H1 (cell line): ENCODE measurements around the gene TPP2. TPM values are rescaled to one million over a fixed set of nuclear protein-coding genes. Genes with fewer than 3 reads are reported as not detected.

Source experiments
- CTCF ChIA-PET: fragments of 300-600 bp; sonication (Branson Sonifier 250); formaldehyde crosslinking; loops from one replicate; lab custom pipeline; 2021; ENCODE audit not compliant: partially characterized antibody; lab: Charles Lee
- POLR2A ChIA-PET: fragments of 300-600 bp; sonication (Branson Sonifier 250); formaldehyde crosslinking; loops from one replicate; lab custom pipeline; 2021; ENCODE audit warnings: inconsistent platforms; ENCODE audit not compliant: partially characterized antibody; lab: Charles Lee
- DNase-seq, 2 experiments: peaks; one replicate each; pipeline versions ENCODE4 v3.0.0 to v3.0.0-alpha.2; 2010 to 2022; ENCODE audit warnings: low spot score in 2 of 2, low read depth in 1 of 2, mixed read lengths in 1 of 2
- FAIRE-seq: peaks from 2 replicates; lab custom pipeline; 2011; peaks lifted over from hg19 to GRCh38; lab: Jason Lieb, UNC
- H2AFZ ChIP-seq: 2 replicates; pipeline ENCODE4 v1.8.1; 2012; ENCODE audit warnings: low read length, inconsistent platforms
- H2AK5ac ChIP-seq: 2 replicates; pipeline ENCODE4 v1.6.1; 2013; ENCODE audit warnings: low read depth, low read length
- H2BK120ac ChIP-seq: replicated peaks from 2 replicates; pipeline ENCODE3; 2013; ENCODE audit warnings: low read depth, low read length, inconsistent platforms
- H2BK12ac ChIP-seq: 2 replicates; pipeline ENCODE4 v1.6.1; 2013; ENCODE audit warnings: low read depth, low read length
- H2BK15ac ChIP-seq: 2 replicates; pipeline ENCODE4 v1.6.1; 2013; ENCODE audit warnings: low read length
- H2BK20ac ChIP-seq: 2 replicates; pipeline ENCODE4 v1.6.1; 2013; ENCODE audit warnings: low read length
- H2BK5ac ChIP-seq: 2 replicates; pipeline ENCODE4 v1.6.1; 2013; ENCODE audit warnings: low read depth, low read length
- H3K14ac ChIP-seq: 2 replicates; pipeline ENCODE4 v1.6.1; 2013; ENCODE audit warnings: inconsistent platforms; ENCODE audit not compliant: insufficient read length
- H3K18ac ChIP-seq: 2 replicates; pipeline ENCODE4 v1.6.1; 2013; ENCODE audit warnings: low read length; ENCODE audit errors: extremely low read depth
- H3K23ac ChIP-seq: 2 replicates; pipeline ENCODE4 v1.6.1; 2013; ENCODE audit warnings: inconsistent platforms; ENCODE audit not compliant: insufficient read length
- H3K23me2 ChIP-seq: 2 replicates; pipeline ENCODE4 v1.6.1; 2013; ENCODE audit warnings: low read depth, low read length
- H3K27ac ChIP-seq: 2 replicates; pipeline ENCODE4 v1.6.1; 2011; ENCODE audit warnings: low read depth, low read length, inconsistent platforms
- H3K27me3 ChIP-seq, 4 experiments: replicated peaks in 1 of 4; 1 replicate in 1 of 4; 2 replicates in 3 of 4; pipeline versions ENCODE4 v1.6.1 to v1.8.1; 2011 to 2013; ENCODE audit warnings: low read length in 3 of 4, mild to moderate bottlenecking in 3 of 4, inconsistent platforms in 2 of 4, mixed read lengths in 2 of 4, moderate library complexity in 1 of 4; ENCODE audit not compliant: control insufficient read depth in 3 of 4, insufficient read depth in 3 of 4; ENCODE audit errors: extremely low read depth in 1 of 4
- H3K36me3 ChIP-seq, 4 experiments: 2 replicates each; pipeline versions ENCODE4 v1.6.1 to v1.8.1; 2011 to 2013; ENCODE audit warnings: mild to moderate bottlenecking in 4 of 4, low read length in 3 of 4, moderate library complexity in 2 of 4, control low read depth in 1 of 4, inconsistent platforms in 1 of 4; ENCODE audit not compliant: insufficient read depth in 4 of 4, control insufficient read depth in 2 of 4
- H3K4ac ChIP-seq: replicated peaks from 2 replicates; pipeline ENCODE3; 2013; ENCODE audit warnings: low read length, low read depth, mixed read lengths, inconsistent platforms; ENCODE audit not compliant: insufficient read length
- H3K4me1 ChIP-seq, 4 experiments: replicated peaks in 1 of 4; 1 replicate in 1 of 4; 2 replicates in 3 of 4; pipeline versions ENCODE4 v1.6.1 to v1.8.1; 2011 to 2013; ENCODE audit warnings: low read length in 3 of 4, inconsistent platforms in 2 of 4, mixed read lengths in 1 of 4; ENCODE audit not compliant: insufficient read depth in 4 of 4, control insufficient read depth in 3 of 4
- H3K4me2 ChIP-seq, 2 experiments: 2 replicates each; pipeline versions ENCODE4 v1.6.1 to v1.8.1; 2011 to 2013; ENCODE audit warnings: low read depth in 2 of 2, low read length in 2 of 2, control low read depth in 1 of 2, inconsistent platforms in 1 of 2, mild to moderate bottlenecking in 1 of 2; ENCODE audit not compliant: insufficient read depth in 1 of 2
- H3K4me3 ChIP-seq, 4 experiments: fragments of 200-600, 300-600 bp in 1 of 4; sonication (generic), shearing (Covaris generic), sonication (Bioruptor Twin) in 1 of 4; 2 replicates each; pipeline versions ENCODE4 v1.5.1 to v1.8.1; 2011 to 2016; ENCODE audit warnings: low read length in 4 of 4, low read depth in 3 of 4, control low read depth in 2 of 4, inconsistent platforms in 2 of 4, mild to moderate bottlenecking in 2 of 4, mixed read lengths in 1 of 4, moderate library complexity in 1 of 4; ENCODE audit not compliant: insufficient read depth in 2 of 4; ENCODE audit errors: extremely low read depth in 1 of 4
- H3K56ac ChIP-seq: replicated peaks from 2 replicates; pipeline ENCODE3; 2013; ENCODE audit warnings: low read depth, mild to moderate bottlenecking, mixed read lengths, low read length, inconsistent platforms; ENCODE audit not compliant: insufficient read length
- H3K79me1 ChIP-seq: 2 replicates; pipeline ENCODE4 v1.6.1; 2013; ENCODE audit warnings: low read depth, low read length, control low read depth
- H3K79me2 ChIP-seq, 2 experiments: 2 replicates each; pipeline versions ENCODE4 v1.6.1 to v1.8.1; 2012 to 2013; ENCODE audit warnings: low read length in 2 of 2, mild to moderate bottlenecking in 2 of 2, inconsistent platforms in 1 of 2; ENCODE audit not compliant: insufficient read depth in 2 of 2, control insufficient read depth in 1 of 2
- H3K9ac ChIP-seq, 4 experiments: replicated peaks in 1 of 4; 1 replicate in 1 of 4; 2 replicates in 3 of 4; pipeline versions ENCODE4 v1.6.1 to v1.8.1; 2011 to 2013; ENCODE audit warnings: low read depth in 3 of 4, low read length in 3 of 4, control low read depth in 2 of 4, mild to moderate bottlenecking in 2 of 4, moderate library complexity in 2 of 4, inconsistent platforms in 1 of 4; ENCODE audit errors: extremely low read depth in 1 of 4
- H3K9me3 ChIP-seq, 2 experiments: 2 replicates each; pipeline versions ENCODE4 v1.6.1 to v1.8.1; 2012 to 2013; ENCODE audit warnings: mild to moderate bottlenecking in 2 of 2, moderate library complexity in 2 of 2, control low read depth in 1 of 2, inconsistent platforms in 1 of 2, low read depth in 1 of 2, low read length in 1 of 2, mixed read lengths in 1 of 2; ENCODE audit not compliant: insufficient read depth in 2 of 2
- H4K20me1 ChIP-seq, 2 experiments: replicated peaks in 1 of 2; 2 replicates each; pipeline versions ENCODE3 to v1.8.1; 2011 to 2013; ENCODE audit warnings: inconsistent platforms in 2 of 2, low read length in 2 of 2, mild to moderate bottlenecking in 1 of 2; ENCODE audit not compliant: insufficient read depth in 2 of 2, control insufficient read depth in 1 of 2
- H4K5ac ChIP-seq: 2 replicates; pipeline ENCODE4 v1.6.1; 2013; ENCODE audit warnings: low read length, low read depth, mixed read lengths, inconsistent platforms; ENCODE audit not compliant: insufficient read length
- H4K8ac ChIP-seq: 2 replicates; pipeline ENCODE4 v1.8.0; 2013; ENCODE audit warnings: mild to moderate bottlenecking, moderate library complexity, low read length, inconsistent platforms; ENCODE audit not compliant: insufficient read depth; ENCODE audit errors: extremely low read depth
- H4K91ac ChIP-seq: replicated peaks from 2 replicates; pipeline ENCODE3; 2013; ENCODE audit warnings: low read length, mixed read lengths, inconsistent platforms; ENCODE audit not compliant: insufficient read length
- CBX8 ChIP-seq: fragments of 300-800, 300-1000 bp; sonication (generic); IDR thresholded peaks from 2 replicates; pipeline ENCODE4 v1.7.1; 2016; ENCODE audit warnings: low read depth, low read length, borderline replicate concordance
- CREB1 ChIP-seq: IDR thresholded peaks from 2 replicates; pipeline ENCODE4 v1.6.1; 2012; ENCODE audit warnings: inconsistent platforms
- EGR1 ChIP-seq: IDR thresholded peaks from 2 replicates; pipeline ENCODE4 v1.6.1; 2011; ENCODE audit warnings: low read depth, low read length, borderline replicate concordance
- EZH2 ChIP-seq: fragments of 200-600 bp; sonication (generic); IDR thresholded peaks from 2 replicates; pipeline ENCODE4 v1.7.1; 2012; ENCODE audit warnings: low read depth, mild to moderate bottlenecking, moderate library complexity, low read length, inconsistent platforms; ENCODE audit not compliant: severe bottlenecking
- HDAC2 ChIP-seq, 2 experiments: fragments of 300-600 bp in 1 of 2; sonication (generic) in 1 of 2; IDR thresholded peaks; 2 replicates each; pipeline ENCODE4 v1.6.1; 2011 to 2012; ENCODE audit warnings: low read depth in 2 of 2, low read length in 2 of 2, mild to moderate bottlenecking in 2 of 2, moderate library complexity in 2 of 2, borderline replicate concordance in 1 of 2, inconsistent platforms in 1 of 2
- RXRA ChIP-seq: IDR thresholded peaks from 2 replicates; pipeline ENCODE4 v1.6.1; 2011; ENCODE audit warnings: low read depth, mild to moderate bottlenecking, low read length, moderate library complexity; ENCODE audit not compliant: insufficient read depth
- SP1 ChIP-seq: IDR thresholded peaks from 2 replicates; pipeline ENCODE4 v1.6.1; 2011; ENCODE audit warnings: low read depth, low read length
- WGBS, 2 experiments: shearing (Covaris generic) in 1 of 2; methylation state at CpG; one replicate each; pipeline versions ENCODE4 v1.1.6 to v1.1.7; 2013 to 2015; ENCODE audit warnings: low lambda C conversion rate in 2 of 2, mixed read lengths in 2 of 2, inconsistent platforms in 1 of 2, low coverage in 1 of 2, missing lambda C conversion rate in 1 of 2; ENCODE audit not compliant: insufficient replicate concordance in 2 of 2, insufficient coverage in 1 of 2, insufficient read length in 1 of 2; ENCODE audit errors: extremely low coverage in 1 of 2, missing lambda C conversion rate in 1 of 2; 5-methylcytosine and 5-hydroxymethylcytosine counted together
- long read RNA-seq, 2 experiments: library from RNA in 1 of 2; library from capped mRNA in 1 of 2; stranded (forward); transcript quantifications; one replicate each; pipeline ENCODE4 v2.0.0, GENCODE V29; 2021; ENCODE audit warnings: inconsistent platforms in 1 of 2
- polyA minus RNA-seq, 3 experiments: library from RNA; depleted of rRNA, polyadenylated mRNA; stranded (reverse); fragments of >200 nt; gene quantifications; 1 replicate in 2 of 3; 2 replicates in 1 of 3; pipeline ENCODE4 v1.2.3, GENCODE V29; 2011
- polyA plus RNA-seq, 7 experiments: library from polyadenylated mRNA; depleted of rRNA in 3 of 7; stranded (reverse) in 5 of 7; unstranded in 2 of 7; fragments of >200 nt in 5 of 7; fragments of 200-250 nt in 2 of 7; gene quantifications; 1 replicate in 5 of 7; 2 replicates in 1 of 7; 4 replicates in 1 of 7; pipeline versions ENCODE4 v1.2.1 to v1.2.3, GENCODE V29; 2011 to 2013; ENCODE audit warnings: missing spikeins in 2 of 7, mixed read lengths in 2 of 7
- total RNA-seq: library from RNA; stranded (reverse); fragmentation: NEBNext Ultra II Directional; extraction: Animal tissue kit (Norgen Biotek cat#: 25700); gene quantifications from 2 replicates; pipeline ENCODE4 v1.2.1, GENCODE V29; 2021

Gene TPP2
- 80.4 and 85.7 TPM in 2 replicates for total RNA-seq
- polyA plus RNA-seq (2011; rRNA removed) = 10.7 and 15.9 TPM in 2 replicates
- polyA plus RNA-seq (2011; cell fraction: cytosol; rRNA removed) = 26.0 TPM
- polyA plus RNA-seq (2011; cell fraction: nucleus; rRNA removed) = 20.4 TPM
- 28.4 to 63.1 TPM (median 40.4 TPM) in 4 replicates for polyA plus RNA-seq (2012, experiment 1 of 2)
- 2.9 TPM for polyA plus RNA-seq (2012, experiment 2 of 2)
- polyA plus RNA-seq (2013, experiment 1 of 2) = 60.1 TPM
- 54.8 TPM for polyA plus RNA-seq (2013, experiment 2 of 2)
- polyA minus RNA-seq (2011; rRNA and poly(A)+ RNA removed) = 60.4 and 76.8 TPM in 2 replicates
- 36.3 TPM for polyA minus RNA-seq (2011; cell fraction: cytosol; rRNA and poly(A)+ RNA removed)
- 98.6 TPM for polyA minus RNA-seq (2011; cell fraction: nucleus; rRNA and poly(A)+ RNA removed)
- long read RNA-seq, experiment 1, transcript TPP2-202 (29 exons, 3,931 nt) = major isoform, 5 of 38 reads
- long read RNA-seq, experiment 1, partial matches to known transcripts = 17 of 38 reads
- long read RNA-seq, experiment 1, other reads (novel, unspliced or antisense) = 16 of 38 reads
- long read RNA-seq, experiment 2, full-length matches to known transcripts = 2 of 24 reads
- long read RNA-seq, experiment 2, partial matches to known transcripts = 10 of 24 reads
- long read RNA-seq, experiment 2, other reads (novel, unspliced or antisense) = 12 of 24 reads

- DNase-seq (peak; percentile 92 to 99), FAIRE-seq (peak; percentile 69)
- Histone ChIP-seq H3K4me2 (peak within 1 kb of the TSS; percentile 73 to 84), H3K4me1 (peaks cover 4 to 9% (median 7%) of the 10 kb centered on the region in 4 experiments; a peak in 6 of 7 replicates), H3K27me3 (no peaks in the 10 kb centered on the region), H3K4ac (no peak within 1 kb of the TSS), H2BK5ac (peak within 1 kb of the TSS; percentile 79), H2AFZ (peak within 1 kb of the TSS; percentile 76), H3K9ac (peak within 1 kb of the TSS; percentile 92 to 94 (median 92)), H3K23me2 (peaks cover 9% of the 10 kb centered on the region), H3K56ac (peak within 1 kb of the TSS; percentile 50), H2BK12ac (peak within 1 kb of the TSS; percentile 64; the same call in 1 of the 2 replicates), H2BK120ac (no peak within 1 kb of the TSS), H4K20me1 (peaks cover 8 to 10% of the 10 kb centered on the region in 2 experiments), H3K79me2 (peaks cover 33 to 55% of the 10 kb centered on the region in 2 experiments), H3K23ac (no peak within 1 kb of the TSS), H2BK20ac (no peak within 1 kb of the TSS), H3K79me1 (0 out of 2 replicates have a peak, but pooled peaks cover 4% of the 10 kb centered on the region), H4K5ac (peak within 1 kb of the TSS; percentile 61), H4K8ac (peak within 1 kb of the TSS; percentile 93; the same call in 1 of the 2 replicates), H3K18ac (peak within 1 kb of the TSS; percentile 94; the same call in 1 of the 2 replicates), H2BK15ac (peak within 1 kb of the TSS; percentile 74; the same call in 1 of the 2 replicates), H3K14ac (no peak within 1 kb of the TSS), H2AK5ac (no peak within 1 kb of the TSS), H3K36me3 (no peaks in the 10 kb centered on the region), H4K91ac (peak within 1 kb of the TSS; percentile 77), H3K27ac (peak within 1 kb of the TSS; percentile 97), H3K4me3 (peak within 1 kb of the TSS; percentile 85 to 92 (median 88)), H3K9me3 (no peaks in the 10 kb centered on the region)
- CTCF ChIA-PET = interaction anchor here (0.6 to 1.8 kb wide), 10 partner anchors 12 to 833 kb away, joined by 3 to 10 read pairs (median 4); partner anchors contain the start of gene ERCC5
- POLR2A ChIA-PET = interaction anchor here (0.7 to 1.9 kb wide), 10 partner anchors 9 to 262 kb away, joined by 3 to 9 read pairs (median 4); partner anchors contain the start of genes ERCC5 and TEX30
- 0% methylated on average over 32 of the region's 53 CpGs; no CpG with 5 or more reads in 1 of the 2 experiments for WGBS, 2 experiments
- TF ChIP-seq CREB1 (peak; percentile 97), EZH2 (no peak), RXRA (no peak), HDAC2 (IDR thresholded peaks at IDR 0.05; ENCODE audit: borderline replicate concordance in 1 of 2, low read depth in 2 of 2, low read length in 2 of 2) (no peak), CBX8 (no peak), EGR1 (peak; percentile 78; the same call in 1 of the 2 replicates), SP1 (peak; percentile 94)
Observed at GRCh38 chr13:102596147-102597028, at the start of gene TPP2. Gene TPP2, plus strand, starts transcription at chr13:102596986. Its CDS starts 53 bp downstream, at chr13:102597039.
